ENCODE data around the gene COL23A1.

Gene COL23A1

DNA sequence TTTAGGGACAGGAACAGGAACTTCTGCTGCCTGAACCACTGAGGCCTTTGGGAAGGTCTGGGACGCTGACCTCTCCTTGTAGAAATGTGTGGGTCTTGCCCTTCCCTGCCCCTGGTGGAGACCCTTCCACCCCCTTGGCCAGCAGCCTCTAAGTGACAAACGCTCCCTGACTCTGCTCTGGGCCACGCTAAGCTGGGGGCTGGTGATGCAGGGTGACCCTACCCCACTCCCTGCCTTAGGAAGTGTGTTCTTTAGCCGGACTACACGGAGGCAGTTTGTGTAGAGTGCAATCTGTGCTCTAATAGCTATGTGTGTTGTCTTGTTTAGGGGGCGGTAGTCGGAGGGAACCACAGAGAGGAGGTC, 123.0 kb downstream of the COL23A1 start:
- TF ChIP-seq, protein P1, sequence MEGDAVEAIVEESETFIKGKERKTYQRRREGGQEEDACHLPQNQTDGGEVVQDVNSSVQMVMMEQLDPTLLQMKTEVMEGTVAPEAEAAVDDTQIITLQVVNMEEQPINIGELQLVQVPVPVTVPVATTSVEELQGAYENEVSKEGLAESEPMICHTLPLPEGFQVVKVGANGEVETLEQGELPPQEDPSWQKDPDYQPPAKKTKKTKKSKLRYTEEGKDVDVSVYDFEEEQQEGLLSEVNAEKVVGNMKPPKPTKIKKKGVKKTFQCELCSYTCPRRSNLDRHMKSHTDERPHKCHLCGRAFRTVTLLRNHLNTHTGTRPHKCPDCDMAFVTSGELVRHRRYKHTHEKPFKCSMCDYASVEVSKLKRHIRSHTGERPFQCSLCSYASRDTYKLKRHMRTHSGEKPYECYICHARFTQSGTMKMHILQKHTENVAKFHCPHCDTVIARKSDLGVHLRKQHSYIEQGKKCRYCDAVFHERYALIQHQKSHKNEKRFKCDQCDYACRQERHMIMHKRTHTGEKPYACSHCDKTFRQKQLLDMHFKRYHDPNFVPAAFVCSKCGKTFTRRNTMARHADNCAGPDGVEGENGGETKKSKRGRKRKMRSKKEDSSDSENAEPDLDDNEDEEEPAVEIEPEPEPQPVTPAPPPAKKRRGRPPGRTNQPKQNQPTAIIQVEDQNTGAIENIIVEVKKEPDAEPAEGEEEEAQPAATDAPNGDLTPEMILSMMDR (IDR thresholded peaks at IDR 0.05; ENCODE audit: borderline replicate concordance, control extremely low read depth, extremely low read depth, insufficient read depth, missing control alignments): no peak
- DNase-seq (ENCODE audit: low spot score): no peak
- in situ Hi-C loops (cut with MboI; ENCODE audit: low sequenced_read_pairs, unreplicated experiment): no loop called here

DNA sequence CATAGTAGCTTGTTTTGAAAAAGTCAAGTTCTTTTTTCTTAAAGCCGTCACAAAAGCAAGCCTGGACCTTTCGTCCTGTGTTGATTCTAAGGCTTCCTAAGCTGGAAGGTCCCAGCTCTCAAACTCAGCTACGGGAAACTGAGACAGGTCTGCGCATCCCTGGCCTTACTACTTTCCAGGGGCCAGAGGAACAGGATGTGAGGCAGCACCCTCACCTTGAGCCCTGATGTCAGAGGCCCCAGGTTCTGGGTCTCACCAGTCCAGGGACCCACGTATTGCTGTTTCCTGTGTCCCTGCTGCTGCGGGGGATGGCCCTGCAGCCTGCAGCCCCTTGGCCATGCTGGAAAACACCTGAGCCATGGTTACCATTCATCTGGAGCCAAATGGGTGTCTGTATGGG, 123.9 kb downstream of the COL23A1 start:
- in situ Hi-C loops (cut with MboI; ENCODE audit: low sequenced_read_pairs, unreplicated experiment): no loop called here
- TF ChIP-seq, protein P1 (IDR thresholded peaks at IDR 0.05; ENCODE audit: borderline replicate concordance, control extremely low read depth, extremely low read depth, insufficient read depth, missing control alignments): no peak
- no peak for DNase-seq (ENCODE audit: low spot score)

DNA sequence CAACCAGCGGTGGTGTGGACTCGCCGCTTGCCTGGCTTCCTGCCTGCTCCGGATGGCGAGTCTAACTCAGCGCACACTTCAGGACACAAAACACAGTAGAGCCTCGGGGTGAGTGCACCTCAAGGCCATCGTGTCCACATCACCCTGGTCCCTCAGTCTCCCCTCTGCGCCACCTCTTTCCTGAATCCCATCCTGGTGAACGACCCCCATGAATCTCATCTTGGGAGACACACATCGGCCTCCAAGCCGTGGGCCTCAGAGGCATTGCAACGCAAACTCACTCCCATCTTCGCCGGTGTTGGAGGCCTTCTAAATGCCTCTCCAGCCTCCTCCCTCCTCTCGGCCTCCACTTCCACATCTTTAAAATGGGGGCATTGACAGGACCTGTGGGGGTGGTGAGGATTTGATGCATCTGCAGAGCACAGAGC, 124.3 kb downstream of the COL23A1 start:
- TF ChIP-seq, protein P1 (IDR thresholded peaks at IDR 0.05; ENCODE audit: borderline replicate concordance, control extremely low read depth, extremely low read depth, insufficient read depth, missing control alignments): no peak
- in situ Hi-C loops (cut with MboI; ENCODE audit: low sequenced_read_pairs, unreplicated experiment): no loop called here
- no peak for DNase-seq (ENCODE audit: low spot score)

DNA sequence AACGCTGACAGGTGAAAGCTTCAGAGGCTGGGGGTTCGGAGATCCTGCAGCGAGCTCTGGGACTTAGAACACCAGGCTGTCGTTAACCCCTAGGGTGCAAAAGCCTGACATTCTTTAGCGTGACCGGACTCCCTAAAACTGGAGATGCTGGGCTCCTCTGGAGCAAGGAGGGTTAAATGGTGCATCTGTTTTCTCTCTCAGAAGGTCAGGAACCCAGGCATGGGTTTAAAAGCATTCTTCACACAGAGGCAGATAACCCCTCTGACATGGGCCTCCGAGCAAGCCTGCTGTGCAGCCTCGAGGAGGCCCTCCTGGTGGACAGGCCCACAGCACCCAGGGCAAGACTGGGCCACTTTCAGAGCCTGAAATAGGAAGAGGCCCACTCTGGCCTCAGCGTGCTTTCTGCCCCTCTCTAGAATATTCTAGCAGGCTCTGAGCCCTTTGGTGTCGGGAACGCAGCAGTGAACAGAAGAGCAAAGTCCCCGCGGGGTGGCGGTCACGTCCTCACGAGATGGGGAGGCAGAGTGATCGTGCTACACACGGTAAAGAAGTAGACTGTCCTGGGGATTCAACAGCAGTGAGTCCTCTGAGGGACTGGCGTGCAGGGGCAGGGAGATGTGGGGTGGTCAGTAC, 124.8 kb downstream of the COL23A1 start:
- in situ Hi-C loops (cut with MboI; ENCODE audit: low sequenced_read_pairs, unreplicated experiment): no loop called here
- TF ChIP-seq, protein P1 (IDR thresholded peaks at IDR 0.05; ENCODE audit: borderline replicate concordance, control extremely low read depth, extremely low read depth, insufficient read depth, missing control alignments): no peak
- DNase-seq (ENCODE audit: low spot score): no peak

DNA sequence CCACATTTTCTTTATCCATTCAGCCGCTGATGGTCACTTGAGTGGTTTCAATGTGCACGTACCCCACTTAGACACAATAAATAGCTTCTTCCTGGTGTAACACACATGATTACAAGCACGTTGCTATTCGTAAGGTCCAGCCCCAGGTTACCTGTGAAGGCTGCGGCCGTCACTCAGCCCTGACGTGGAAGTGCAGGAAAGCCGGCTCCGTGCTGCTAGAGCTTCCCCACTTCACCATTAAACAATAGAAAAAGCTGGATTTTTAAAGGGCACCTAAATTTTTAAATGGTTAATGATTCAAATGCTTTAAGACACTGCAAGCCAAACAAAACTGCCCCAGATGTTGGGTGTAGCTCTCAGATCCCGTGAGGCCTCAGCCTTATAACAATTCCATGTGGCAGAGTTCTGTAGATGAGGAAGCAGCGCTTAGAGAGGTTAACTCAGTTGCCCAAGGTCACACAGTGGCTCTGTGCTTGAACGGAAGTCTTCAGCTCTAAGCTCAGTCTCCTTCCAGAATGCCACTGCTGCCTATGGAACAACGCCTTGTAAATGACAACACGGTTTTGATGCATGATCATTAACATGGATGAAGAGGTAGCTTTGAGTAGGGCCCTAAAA, 125.7 kb downstream of the COL23A1 start:
- TF ChIP-seq, protein P1 (IDR thresholded peaks at IDR 0.05; ENCODE audit: borderline replicate concordance, control extremely low read depth, extremely low read depth, insufficient read depth, missing control alignments): no peak
- in situ Hi-C loops (cut with MboI; ENCODE audit: low sequenced_read_pairs, unreplicated experiment): no loop called here
- no peak for DNase-seq (ENCODE audit: low spot score)

DNA sequence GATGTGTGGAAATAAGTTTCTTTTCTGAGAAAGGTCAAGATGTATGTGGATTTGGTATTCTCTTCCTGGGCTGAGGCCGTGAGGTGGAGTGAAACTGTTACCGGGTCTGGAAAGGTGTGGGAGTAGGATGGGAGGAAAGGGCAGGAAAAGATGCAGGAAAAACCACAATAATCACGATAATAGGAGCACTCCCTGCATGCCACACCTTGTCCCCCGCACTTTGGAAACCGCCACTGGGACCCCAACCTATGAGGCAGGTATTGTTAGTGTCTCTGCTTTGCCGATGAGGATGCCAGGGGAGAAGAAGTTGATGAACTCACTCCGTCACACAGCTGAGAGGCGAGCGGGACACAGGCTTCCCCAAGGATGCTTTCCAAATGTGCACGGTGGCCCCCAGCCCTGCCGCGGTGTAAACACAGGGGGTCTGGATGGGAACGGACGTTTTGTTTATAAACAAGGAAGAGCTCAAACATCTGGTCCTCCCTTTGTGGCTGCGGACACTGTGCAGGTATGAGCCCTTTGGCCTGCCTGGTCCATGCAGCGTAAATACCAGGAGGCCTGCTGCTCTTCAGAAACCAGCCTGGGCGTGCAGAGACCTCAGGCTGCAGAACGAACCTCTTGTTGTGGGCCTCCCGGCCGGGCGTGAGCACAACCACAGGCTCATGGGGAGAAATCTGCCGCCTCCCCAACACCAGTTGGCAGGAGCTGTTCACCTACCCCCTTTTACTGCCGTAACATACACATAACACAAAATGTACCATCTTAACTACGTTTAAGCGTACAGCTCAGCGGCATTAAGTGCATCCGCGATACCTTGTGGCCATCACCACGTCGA, 126.7 kb downstream of the COL23A1 start:
- TF ChIP-seq, protein P1 (IDR thresholded peaks at IDR 0.05; ENCODE audit: borderline replicate concordance, control extremely low read depth, extremely low read depth, insufficient read depth, missing control alignments): no peak
- no peak for DNase-seq (ENCODE audit: low spot score)
- in situ Hi-C loops (cut with MboI; ENCODE audit: low sequenced_read_pairs, unreplicated experiment): no loop called here
